GM10266 (cell line): ENCODE measurements around the gene PKN3.
"Not testable (repeated sequence)": the region's sequence is repeated elsewhere in the genome, so short reads cannot be mapped to it uniquely, and the experiment has no call there.

ENCODE experiments used
- DNase-seq: peaks from one replicate; pipeline ENCODE4 v3.0.0; 2012; ENCODE audit errors: extremely low spot score
- CTCF ChIP-seq: IDR thresholded peaks from 2 replicates; pipeline ENCODE4 v1.5.1; 2012; ENCODE audit warnings: mild to moderate bottlenecking, low read depth; ENCODE audit not compliant: control insufficient read depth, insufficient read depth; ENCODE audit errors: missing control alignments

PKN3 gene

DNA sequence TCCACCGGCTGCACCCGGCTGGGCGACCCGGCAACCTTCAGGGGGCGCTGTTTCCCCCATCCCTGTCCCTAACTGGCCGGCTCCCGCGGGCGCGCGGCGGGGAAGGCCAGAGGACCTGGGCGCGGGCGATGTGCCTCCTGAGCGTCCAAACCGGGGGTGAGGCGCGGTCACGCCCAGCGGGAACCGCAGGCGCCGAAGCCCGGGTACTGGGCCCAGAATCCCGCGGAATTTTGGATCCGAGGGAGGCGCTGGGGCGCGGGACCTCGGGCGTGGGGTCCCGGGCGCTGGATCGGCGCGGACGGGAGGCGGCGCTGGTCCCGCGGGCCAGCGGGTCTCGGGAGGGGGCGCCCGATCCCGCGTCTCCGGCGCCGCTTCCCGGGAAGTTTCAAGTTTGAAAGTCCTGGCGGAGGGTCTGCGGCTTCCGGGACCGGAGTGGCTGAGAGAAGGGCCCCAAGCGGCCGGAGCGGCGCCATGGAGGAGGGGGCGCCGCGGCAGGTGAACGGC, at the start of gene PKN3:
TSS of gene PKN3 (plus strand) at position 59 of the 504 bp plus-strand sequence. CDS start at position 472, 413 bp downstream.
- peak; percentile 97 for DNase-seq
- peak; percentile 93 for TF ChIP-seq CTCF

GRCh38 chr9:128653908-128654307, 48.4 kb upstream of the PKN3 start:
- TF ChIP-seq CTCF, result no peak
- no peak for DNase-seq

DNA sequence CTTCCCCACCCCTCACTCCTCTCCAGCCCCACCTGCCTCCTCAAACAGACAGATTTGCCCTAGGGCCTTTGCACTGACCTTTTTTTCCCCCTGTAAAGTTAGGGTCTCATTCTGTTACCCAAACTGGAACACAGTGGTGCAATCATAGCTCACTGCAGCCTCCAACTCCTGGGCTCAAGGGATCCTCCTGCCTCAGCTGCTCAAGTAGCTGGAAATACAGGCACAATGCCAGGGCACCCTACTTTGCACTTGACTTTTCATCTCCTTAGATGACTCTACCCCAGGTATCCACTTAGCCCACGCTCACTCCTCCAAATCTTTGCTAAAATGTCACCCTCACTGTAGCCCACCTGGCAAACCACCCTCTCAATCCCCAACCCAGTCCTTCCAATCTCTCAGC, 47.8 kb upstream of the PKN3 start:
- no peak for DNase-seq
- no peak for TF ChIP-seq CTCF

- peak; percentile 90 for DNase-seq
- TF ChIP-seq CTCF, result no peak
These were observed 45.6 kb upstream of the PKN3 start, which contains the start of gene DYNC2I2 for GRCh38 chr9:128656416-128657343. TSS of gene DYNC2I2 (minus strand) at chr9:128656847. CDS start at chr9:128656726, 121 bp downstream.

DNA sequence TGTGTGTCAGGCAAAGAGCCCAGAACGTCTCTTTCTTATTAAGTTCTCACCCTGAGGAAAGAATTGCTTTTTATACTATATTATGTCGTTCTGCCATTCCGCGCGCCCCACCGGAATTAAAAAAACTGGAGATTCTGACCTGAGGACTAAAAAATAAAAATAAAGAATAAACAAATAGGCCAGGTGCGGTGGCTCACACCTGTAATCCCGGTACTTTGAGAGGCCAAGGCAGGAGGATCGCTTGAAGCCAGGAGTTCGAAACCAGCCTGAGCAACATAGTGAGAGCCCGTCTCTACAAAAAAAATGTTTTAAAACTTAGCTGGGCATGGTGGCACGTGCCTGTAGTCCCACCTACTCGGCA, 45.0 kb upstream of the PKN3 start:
- no peak for TF ChIP-seq CTCF
- no peak for DNase-seq

DNA sequence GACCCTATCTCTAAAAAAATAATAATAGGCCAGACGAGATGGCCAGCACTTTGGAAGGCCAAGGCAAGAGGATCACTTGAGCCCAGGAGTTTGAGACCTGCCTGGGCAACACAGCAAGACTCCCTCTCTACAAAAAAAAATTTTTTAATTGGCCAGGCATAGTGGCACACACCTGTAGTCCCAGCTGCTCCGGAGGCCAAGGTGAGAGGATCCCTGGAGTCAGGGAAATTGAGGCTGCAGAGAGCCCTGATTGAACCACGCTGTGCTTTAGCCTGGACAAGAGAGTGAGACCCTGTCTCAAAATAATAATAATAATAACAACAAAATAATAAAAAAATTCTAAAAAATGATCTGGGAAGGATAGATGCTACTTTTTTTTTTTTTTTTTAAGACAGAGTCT, 44.5 kb upstream of the PKN3 start:
- TF ChIP-seq CTCF, result no peak
- DNase-seq, result no peak

DNA sequence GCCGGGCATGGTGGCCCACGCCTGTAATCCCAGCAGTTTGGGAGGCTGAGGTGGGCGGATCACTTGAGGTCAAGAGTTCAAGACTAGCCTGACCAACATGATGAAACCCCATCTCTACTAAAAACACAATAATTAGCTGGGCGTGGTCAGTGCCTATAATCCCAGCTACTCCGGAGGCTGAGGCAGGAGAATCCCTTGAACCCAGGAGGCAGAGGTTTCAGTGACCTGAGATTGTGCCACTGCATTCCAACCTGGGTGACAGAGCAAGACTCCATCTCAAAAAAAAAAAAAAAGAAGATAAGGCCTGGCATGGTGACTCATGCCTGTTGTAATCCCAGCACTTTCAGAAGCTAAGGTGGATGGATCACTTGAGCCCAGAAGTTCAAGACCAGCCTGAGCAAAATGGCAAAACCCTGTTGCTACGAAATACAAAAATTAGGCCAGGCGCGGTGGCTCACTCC, 35.8 kb upstream of the PKN3 start:
- DNase-seq, result not testable (repeated sequence)

- TF ChIP-seq CTCF, result no peak
- DNase-seq, result no peak
These were observed 32.5 kb upstream of the PKN3 start for GRCh38 chr9:128669786-128670185.
